GM12878 (cell line): Measurements from ENCODE around the gene CREB3L1. TPM values are rescaled to one million over a fixed set of nuclear protein-coding genes. Genes with fewer than 3 reads are reported as not detected.

Source experiments
- ATAC-seq: fragments of 200-7000 bp; cut with Tn5 transposase; 3 replicates; pipeline ENCODE4 v1.9.1; 2020; ENCODE audit warnings: mild to moderate bottlenecking, moderate library complexity
- BruUV-seq: library from RNA; stranded (reverse); fragments of 400-500 nt; replicated peaks from 2 replicates; lab custom pipeline; 2021; lab: Mats Ljungman, UMichigan
- CTCF ChIA-PET: fragments of 300-600 bp; sonication (Branson Sonifier 250); formaldehyde crosslinking; extraction: SDS; loops from one replicate; lab custom pipeline; 2021; ENCODE audit warnings: inconsistent platforms; lab: Yijun Ruan, JAX
- POLR2A ChIA-PET: fragments of 350-600 bp; formaldehyde crosslinking; extraction: SDS; loops from one replicate; lab custom pipeline; 2021; ENCODE audit warnings: inconsistent platforms; lab: Charles Lee
- RAD21 ChIA-PET: fragments of 300-600 bp; sonication (Branson Sonifier 250); formaldehyde crosslinking; loops from one replicate; lab custom pipeline; 2023; ENCODE audit warnings: antibody characterized with exemption; ENCODE audit not compliant: unreplicated experiment; lab: Charles Lee
- SMC1A ChIA-PET: fragments of 300-600 bp; sonication (Branson Sonifier 250); formaldehyde crosslinking; loops from one replicate; lab custom pipeline; 2023; ENCODE audit not compliant: unreplicated experiment, uncharacterized antibody; lab: Charles Lee
- DNase-seq: peaks from one replicate; pipeline ENCODE4 v3.0.0-alpha.2; 2011; ENCODE audit warnings: low read depth, low spot score
- FAIRE-seq: peaks from 3 replicates; lab custom pipeline; 2011; peaks lifted over from hg19 to GRCh38; lab: Jason Lieb, UNC
- H2AFZ ChIP-seq: 2 replicates; pipeline ENCODE4 v1.6.0; 2011; ENCODE audit warnings: low read depth, low read length, control low read depth; ENCODE audit not compliant: control insufficient read depth
- H3K27ac ChIP-seq: 2 replicates; pipeline ENCODE4 v1.5.1; 2011; ENCODE audit warnings: control low read depth; ENCODE audit not compliant: control insufficient read depth, insufficient read depth
- H3K27me3 ChIP-seq, 2 experiments: replicated peaks in 1 of 2; 2 replicates each; pipeline versions ENCODE4 v1.6.0 to v1.6.1; 2011; ENCODE audit warnings: low read length in 1 of 2; ENCODE audit not compliant: control insufficient read depth in 2 of 2, insufficient read depth in 2 of 2
- H3K36me3 ChIP-seq, 2 experiments: 2 replicates each; pipeline ENCODE4 v1.5.1; 2011; ENCODE audit warnings: low read length in 1 of 2; ENCODE audit not compliant: control insufficient read depth in 2 of 2, insufficient read depth in 2 of 2
- H3K4me1 ChIP-seq: 2 replicates; pipeline ENCODE4 v1.6.1; 2011; ENCODE audit warnings: mild to moderate bottlenecking, low read length, moderate library complexity, mixed read lengths; ENCODE audit not compliant: control insufficient read depth, insufficient read depth
- H3K4me2 ChIP-seq: 2 replicates; pipeline ENCODE4 v1.6.0; 2011; ENCODE audit warnings: control low read depth; ENCODE audit not compliant: control insufficient read depth, insufficient read depth
- H3K4me3 ChIP-seq: fragments of 200-600 bp; sonication (generic); 2 replicates; pipeline ENCODE4 v1.5.1; 2016
- H3K79me2 ChIP-seq: 2 replicates; pipeline ENCODE4 v1.6.0; 2011; ENCODE audit warnings: low read length; ENCODE audit not compliant: control insufficient read depth, insufficient read depth
- H3K9ac ChIP-seq: 2 replicates; pipeline ENCODE4 v1.8.0; 2011; ENCODE audit warnings: low read length, control low read depth, mixed read lengths; ENCODE audit not compliant: control insufficient read depth, insufficient read depth
- H3K9me3 ChIP-seq: replicated peaks from 3 replicates; pipeline ENCODE4 v1.5.1; 2011; ENCODE audit warnings: mild to moderate bottlenecking, low read length; ENCODE audit not compliant: control insufficient read depth, insufficient read depth
- H4K20me1 ChIP-seq: 2 replicates; pipeline ENCODE4 v1.6.0; 2011; ENCODE audit not compliant: control insufficient read depth, insufficient read depth
- BCL3 ChIP-seq: IDR thresholded peaks from 2 replicates; pipeline ENCODE4 v1.6.1; 2011; ENCODE audit warnings: borderline replicate concordance, low read depth, mild to moderate bottlenecking, moderate library complexity, low read length; ENCODE audit not compliant: insufficient read depth, poor library complexity, severe bottlenecking
- CBX3 ChIP-seq: fragments of 200-600 bp; sonication (generic); IDR thresholded peaks from 2 replicates; pipeline ENCODE4 v1.6.1; 2016; ENCODE audit warnings: low read depth, borderline replicate concordance
- IRF3 ChIP-seq: fragments of 450-650 bp; IDR thresholded peaks from 2 replicates; pipeline ENCODE4 v1.6.1; 2014; ENCODE audit warnings: mild to moderate bottlenecking
- NFYB ChIP-seq: IDR thresholded peaks from 2 replicates; pipeline ENCODE4 v1.6.1; 2011; ENCODE audit warnings: low read depth, mild to moderate bottlenecking, low read length, improper control_type of control experiment, moderate library complexity; ENCODE audit not compliant: insufficient read depth
- PML ChIP-seq: IDR thresholded peaks from 2 replicates; pipeline ENCODE4 v1.6.1; 2012; ENCODE audit warnings: low read length, inconsistent platforms
- SMAD1 ChIP-seq: fragments of 450-650 bp; IDR thresholded peaks from 2 replicates; pipeline ENCODE4 v1.6.1; 2018; ENCODE audit warnings: mild to moderate bottlenecking, low read depth; ENCODE audit not compliant: partially characterized antibody
- SRF ChIP-seq, 2 experiments: IDR thresholded peaks; 2 replicates each; pipeline ENCODE4 v1.6.1; 2011; ENCODE audit warnings: low read depth in 2 of 2, low read length in 2 of 2, mild to moderate bottlenecking in 1 of 2, moderate library complexity in 1 of 2
- TCF3 ChIP-seq: IDR thresholded peaks from 2 replicates; pipeline ENCODE4 v1.6.1; 2012; ENCODE audit warnings: low read depth, mild to moderate bottlenecking, low read length, borderline replicate concordance; ENCODE audit not compliant: insufficient read depth
- ZBTB4 ChIP-seq: fragments of 450-650 bp; formaldehyde crosslinking; IDR thresholded peaks from 2 replicates; pipeline ENCODE4 v1.4.0; 2022; ENCODE audit warnings: mild to moderate bottlenecking, moderate library complexity
- whole genome bisulfite sequencing: methylation state at CpG from one replicate; pipeline ENCODE4 v1.1.6; 2016; ENCODE audit warnings: low lambda C conversion rate; ENCODE audit not compliant: insufficient replicate concordance, insufficient coverage; ENCODE audit errors: missing lambda C conversion rate; 5-methylcytosine and 5-hydroxymethylcytosine counted together
- in situ Hi-C: fragments of 300-500 bp; cut with MboI; formaldehyde crosslinking; loops from 9 replicates; pipeline ENCODE4 v1.14.3; 2018; ENCODE audit warnings: mixed read lengths
- intact Hi-C: fragments of 100-400 bp; cut with micrococcal nuclease; formaldehyde crosslinking; loops from one replicate; pipeline ENCODE4 v1.14.2; 2022; ENCODE audit not compliant: unreplicated experiment
- polyA plus RNA-seq, 11 experiments: library from polyadenylated mRNA; depleted of rRNA in 4 of 11; unstranded in 6 of 11; stranded (reverse) in 5 of 11; fragments of >200 nt; fragmentation: Nextera tagmentation in 4 of 11; fragmentation: Illumina TruSeq in 1 of 11; extraction: Ambion mirVana in 4 of 11; extraction: Trizol in 1 of 11; gene quantifications; 1 replicate in 1 of 11; 2 replicates in 10 of 11; pipeline versions ENCODE4 v1.2.1 to v1.2.3, GENCODE V29; 2011 to 2016; ENCODE audit warnings: inconsistent platforms in 2 of 11, missing spikeins in 2 of 11, low read depth in 1 of 11
- total RNA-seq, 4 experiments: library from RNA; depleted of rRNA in 3 of 4; stranded (reverse); fragments of >200 nt in 3 of 4; fragmentation: Illumina TruSeq in 1 of 4; extraction: Trizol in 1 of 4; gene quantifications; 2 replicates each; pipeline versions ENCODE4 v1.2.1 to v1.2.3, GENCODE V29; 2013 to 2021

CREB3L1 gene
- total and polyA plus RNA-seq, 10 of the 15 experiments (the other 5 are each of a cell fraction or from before 2014, with no cell fraction given) = 0.03 to 1.4 (median 0.22) TPM

- Histone ChIP-seq H3K36me3 (no peaks in the 10 kb centered on the region), H3K27me3 (no peaks in the 10 kb centered on the region; a peak in 2 of 4 replicates), H3K9ac (no peak overlapping the region), H3K4me3 (peak overlapping the region; percentile 54; the same call in 1 of the 2 replicates), H3K79me2 (no peaks in the 10 kb centered on the region), H2AFZ (no peak overlapping the region), H3K9me3 (no peaks in the 10 kb centered on the region), H3K4me1 (peaks cover 14% of the 10 kb centered on the region), H4K20me1 (no peaks in the 10 kb centered on the region), H3K4me2 (peak overlapping the region; percentile 66), H3K27ac (no peak overlapping the region)
- ChIA-PET CTCF (interaction anchor here (0.7 to 2.4 kb wide), 6 partner anchors 13 to 55 kb away, joined by 3 to 9 read pairs (median 4); partner anchors contain the start of gene CREB3L1), SMC1A (interaction anchor here (1.2 kb wide), 1 partner anchor 8 kb away, joined by 3 read pairs; no protein-coding TSS in a partner anchor), POLR2A (no interaction called here), RAD21 (interaction anchor here (1.0 to 3.1 kb wide), 3 partner anchors 14 to 51 kb away, joined by 4 to 15 read pairs (median 4); no protein-coding TSS in a partner anchor)
- FAIRE-seq (no peak), ATAC-seq (no peak), DNase-seq (no peak)
- in situ Hi-C loops = no loop called here
- 65% methylated on average over 22 of the region's 24 CpGs for WGBS
- intact Hi-C loops = no loop called here
- no TSS peak for BruUV-seq
- no peak for TF ChIP-seq BCL3
- TF ChIP-seq CBX3 = no peak
- TF ChIP-seq SMAD1 = no peak
- no peak for TF ChIP-seq SRF (IDR thresholded peaks at IDR 0.05; ENCODE audit: low read depth in 2 of 2, low read length in 2 of 2)
- TF ChIP-seq ZBTB4 (CRISPR knock-in tag) = no peak
- no peak for TF ChIP-seq TCF3
- no peak for TF ChIP-seq IRF3
- no peak for TF ChIP-seq PML
- no peak for TF ChIP-seq NFYB
Observed at GRCh38 chr11:46294365-46295309, 17.2 kb downstream of the CREB3L1 start.
